Stomach (tissue), 9 donors: ENCODE data around the gene KRTAP5-3. TPM values are rescaled to one million over a fixed set of nuclear protein-coding genes. Genes with fewer than 3 reads are reported as not detected.
"Not testable (repeated sequence)": the region's sequence is repeated elsewhere in the genome, so short reads cannot be mapped to it uniquely, and the experiment has no call there.

Experiments
- DNase-seq, 2 donors: peaks; one replicate each; pipeline versions ENCODE4 v3.0.0 to v3.0.0-alpha.2; 2013 to 2019
- H3K27ac ChIP-seq, 5 donors: fragments of 200-600 bp in 4 of 5; sonication (generic) in 4 of 5; one replicate each; pipeline ENCODE4 v1.5.1; 2013 to 2019; ENCODE audit warnings: mild to moderate bottlenecking in 1 of 5, moderate library complexity in 1 of 5
- H3K27me3 ChIP-seq, 3 donors: fragments of 200-600 bp; sonication (generic); one replicate each; pipeline ENCODE4 v1.5.1; 2017 to 2019; ENCODE audit warnings: mixed run types in 1 of 3
- H3K36me3 ChIP-seq, 4 donors: fragments of 200-600 bp; sonication (generic); 1 replicate in 3 of 4; 2 replicates in 1 of 4; pipeline ENCODE4 v1.5.1; 2016 to 2019
- H3K4me1 ChIP-seq, 4 donors: fragments of 200-600 bp; sonication (generic); one replicate each; pipeline ENCODE4 v1.5.1; 2016 to 2019
- H3K4me3 ChIP-seq, 4 donors: fragments of 200-600 bp; sonication (generic) in 3 of 4; one replicate each; pipeline ENCODE4 v1.5.1; 2016 to 2019; ENCODE audit warnings: mild to moderate bottlenecking in 1 of 4
- H3K9me3 ChIP-seq, 4 donors: fragments of 200-600 bp; sonication (generic); one replicate each; pipeline ENCODE4 v1.5.1; 2016 to 2019
- CTCF ChIP-seq, 7 experiments: fragments of 450-650 bp in 4 of 7; fragments of 200-600 bp in 3 of 7; sonication (generic) in 3 of 7; IDR thresholded peaks; one replicate each; pipeline ENCODE4 v1.5.1; 2016 to 2019; ENCODE audit warnings: antibody characterized with exemption in 7 of 7, control low read depth in 2 of 7, mild to moderate bottlenecking in 1 of 7
- EP300 ChIP-seq: sonication (generic); formaldehyde crosslinking; IDR thresholded peaks from one replicate; pipeline ENCODE4 v1.6.1; 2017; ENCODE audit warnings: antibody characterized with exemption
- POLR2A ChIP-seq, 4 donors: fragments of 450-650 bp; IDR thresholded peaks; one replicate each; pipeline ENCODE4 v1.6.1; 2016; ENCODE audit warnings: antibody characterized with exemption in 4 of 4, control low read depth in 2 of 4, mild to moderate bottlenecking in 1 of 4, moderate library complexity in 1 of 4
- POLR2AphosphoS5 ChIP-seq, 3 donors: sonication (generic); formaldehyde crosslinking; IDR thresholded peaks; one replicate each; pipeline ENCODE4 v1.6.1; 2016; ENCODE audit warnings: antibody characterized with exemption in 3 of 3
- WGBS, 5 donors: extraction: QIAGEN DNeasy Blood & Tissue Kit in 3 of 5; methylation state at CpG; one replicate each; pipeline versions ENCODE4 v1.1.5 to v1.1.7; 2013 to 2018; 5-methylcytosine and 5-hydroxymethylcytosine counted together
- intact Hi-C: fragments of 100-400 bp; cut with DNase I; formaldehyde crosslinking; loops from one replicate; pipeline ENCODE4 v1.15.1; 2023; ENCODE audit warnings: low total_unique reads
- polyA plus RNA-seq, 3 donors: library from polyadenylated mRNA; stranded (reverse); fragments of 200-250 nt; gene quantifications; one replicate each; pipeline ENCODE4 v1.2.3, GENCODE V29; 2013
- total RNA-seq, 5 donors: library from RNA; depleted of rRNA; stranded (reverse); fragments of >200 nt; gene quantifications; one replicate each; pipeline versions ENCODE4 v1.1.0 to v1.2.3, GENCODE V29; 2014 to 2016
- donor health status: healthy with polysubstance abuse.
- donor health status: Bipolar disorder and iron deficiency.
- donor health status: healthy.

The KRTAP5-3 gene
- total and polyA plus RNA-seq, 8 donors = not detected

- H3K27me3 ChIP-seq = peaks cover 0 to 21% (median 4%) of the 10 kb centered on the region in 3 donors
- intact Hi-C loops = no loop called here
- H3K4me1 ChIP-seq = peaks cover 3 to 4% (median 4%) of the 10 kb centered on the region in 4 donors
- no peak overlapping the region for H3K27ac ChIP-seq
- no peak overlapping the region for H3K4me3 ChIP-seq
- H3K9me3 ChIP-seq = no peaks in the 10 kb centered on the region
- no peaks in the 10 kb centered on the region for H3K36me3 ChIP-seq
- 84 to 90% (median 86%) methylated on average over 28 of the region's 28 CpGs for WGBS, 5 donors
- TF ChIP-seq EP300 (no peak), POLR2A (IDR thresholded peaks at IDR 0.05) (no peak), CTCF (IDR thresholded peaks at IDR 0.05) (no peak), POLR2AphosphoS5 (IDR thresholded peaks at IDR 0.05) (no peak)
- DNase-seq = no peak
Observed at GRCh38 chr11:1648653-1649420, 40.6 kb upstream of the KRTAP5-3 start.

GRCh38 chr11:1647901-1648652 lies 39.8 kb upstream of the KRTAP5-3 start:
- H3K9me3 ChIP-seq = no peaks in the 10 kb centered on the region
- H3K36me3 ChIP-seq = no peaks in the 10 kb centered on the region
- WGBS, 5 donors = 88 to 91% (median 89%) methylated on average over 33 to 35 of the region's 35 CpGs
- no peak for TF ChIP-seq EP300
- no peak for TF ChIP-seq CTCF (IDR thresholded peaks at IDR 0.05)
- no peak for TF ChIP-seq POLR2A (IDR thresholded peaks at IDR 0.05)
- TF ChIP-seq POLR2AphosphoS5 (IDR thresholded peaks at IDR 0.05) = no peak
- DNase-seq = no peak
- H3K4me3 ChIP-seq = no peak overlapping the region
- intact Hi-C loops = no loop called here
- no peak overlapping the region for H3K27ac ChIP-seq
- H3K4me1 ChIP-seq = peaks cover 3 to 4% (median 4%) of the 10 kb centered on the region in 4 donors
- peaks cover 0 to 19% (median 2%) of the 10 kb centered on the region in 3 donors for H3K27me3 ChIP-seq

GRCh38 chr11:1646540-1646939 lies 38.3 kb upstream of the KRTAP5-3 start:
- DNase-seq, H3K4me1 ChIP-seq, intact Hi-C loops, H3K4me3 ChIP-seq, H3K36me3 ChIP-seq, H3K9me3 ChIP-seq, H3K27ac ChIP-seq: not testable (repeated sequence)
- H3K27me3 ChIP-seq = peaks cover 0 to 25% (median 5%) of the 10 kb centered on the region in 3 donors
- WGBS, 5 donors = 77 to 91% (median 86%) methylated on average over 10 of the region's 10 CpGs

DNA sequence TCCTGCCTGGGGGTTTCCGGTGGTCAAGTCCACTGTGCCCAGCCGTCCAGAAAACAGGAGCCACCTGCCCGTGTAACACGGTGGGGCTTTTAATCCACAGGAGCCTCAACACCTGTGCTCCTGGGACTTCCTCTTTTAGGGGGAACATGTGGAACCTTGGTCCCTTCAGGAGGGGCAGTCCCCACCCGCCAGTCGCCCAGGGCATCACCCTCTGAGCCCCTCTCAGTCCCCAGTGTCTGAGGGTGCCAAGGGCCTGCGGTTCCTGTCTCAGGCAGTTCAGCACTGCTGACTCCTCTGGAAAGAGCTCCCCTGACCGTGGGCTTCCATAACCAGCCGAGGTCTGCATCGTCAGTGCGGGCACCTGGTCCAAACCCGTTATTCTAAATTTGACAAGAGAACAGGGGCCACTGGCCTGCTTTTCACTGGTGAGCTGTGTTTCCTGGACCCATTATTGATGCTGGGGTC lies 37.1 kb upstream of the KRTAP5-3 start:
- Histone ChIP-seq H3K4me1 (no peaks in the 10 kb centered on the region), H3K9me3 (no peaks in the 10 kb centered on the region), H3K36me3 (no peaks in the 10 kb centered on the region), H3K27me3 (peaks cover 0 to 36% (median 5%) of the 10 kb centered on the region in 3 donors), H3K4me3 (no peak overlapping the region), H3K27ac (no peak overlapping the region)
- DNase-seq = no peak
- 69 to 79% (median 76%) methylated on average over 8 to 12 of the region's 12 CpGs for WGBS, 5 donors
- TF ChIP-seq POLR2AphosphoS5 (IDR thresholded peaks at IDR 0.05) (no peak), EP300 (no peak), CTCF (IDR thresholded peaks at IDR 0.05) (no peak), POLR2A (IDR thresholded peaks at IDR 0.05) (no peak)
- intact Hi-C loops = no loop called here
